Stimulated activated CD8-positive, alpha-beta memory T cell treated with anti-CD3 and anti-CD28 coated beads, Interleukin-15, amount 100 ng/mL, for 24 hours (primary cell): Measurements from ENCODE around the gene MAP3K6.
"Not testable (repeated sequence)": the region's sequence is repeated elsewhere in the genome, so short reads cannot be mapped to it uniquely, and the experiment has no call there.

Experiments
- DNase-seq: peaks from one replicate; pipeline ENCODE4 v3.0.0-alpha.2; 2020; ENCODE audit warnings: low read depth

The MAP3K6 gene

GRCh38 chr1:27397749-27398148 lies 31.0 kb upstream of the MAP3K6 start:
- no peak for DNase-seq

- DNase-seq: no peak
These were observed 30.3 kb upstream of the MAP3K6 start for GRCh38 chr1:27397110-27397509.

- peak; percentile 46 for DNase-seq
These were observed 28.9 kb upstream of the MAP3K6 start for GRCh38 chr1:27395441-27396195.

- DNase-seq: no peak
These were observed 28.2 kb upstream of the MAP3K6 start for GRCh38 chr1:27394925-27395324.

- DNase-seq: no peak
These were observed 27.5 kb upstream of the MAP3K6 start for GRCh38 chr1:27394282-27394658.

- no peak for DNase-seq
These were observed 27.0 kb upstream of the MAP3K6 start for GRCh38 chr1:27393641-27394281.

- DNase-seq: no peak
These were observed 26.2 kb upstream of the MAP3K6 start for GRCh38 chr1:27392778-27393635.

GRCh38 chr1:27392096-27392777 lies 25.5 kb upstream of the MAP3K6 start, which contains the start of gene GPR3:
Gene GPR3 (plus strand): TSS chr1:27392622. CDS start chr1:27393799, 1,177 bp downstream.
- DNase-seq: peak; percentile 90

- no peak for DNase-seq
These were observed 24.8 kb upstream of the MAP3K6 start for GRCh38 chr1:27391511-27392095.

- DNase-seq: peak; percentile 47
These were observed 21.7 kb upstream of the MAP3K6 start for GRCh38 chr1:27388337-27389005.

GRCh38 chr1:27384797-27385196 lies 18.0 kb upstream of the MAP3K6 start:
- DNase-seq: not testable (repeated sequence)

- DNase-seq: no peak
These were observed 16.9 kb upstream of the MAP3K6 start for GRCh38 chr1:27383661-27384060.

GRCh38 chr1:27383039-27383605 lies 16.4 kb upstream of the MAP3K6 start, which contains the start of gene CD164L2:
Gene CD164L2 (minus strand): TSS chr1:27383333. CDS start chr1:27383239, 94 bp downstream.
- no peak for DNase-seq

- DNase-seq: no peak
These were observed 15.4 kb upstream of the MAP3K6 start for GRCh38 chr1:27381969-27382762.

GRCh38 chr1:27380766-27381733 lies 14.3 kb upstream of the MAP3K6 start:
- DNase-seq: no peak

GRCh38 chr1:27380224-27380623 lies 13.5 kb upstream of the MAP3K6 start:
- DNase-seq: no peak

- no peak for DNase-seq
These were observed 12.9 kb upstream of the MAP3K6 start for GRCh38 chr1:27379564-27380122.
